Stimulated activated CD4-positive, alpha-beta T cell treated with anti-CD3 and anti-CD28 coated beads, Interleukin-2, amount 100 ng/mL, for 4 hours (primary cell): ENCODE results near the gene INPP5A.
"Not testable (repeated sequence)": the region's sequence is repeated elsewhere in the genome, so short reads cannot be mapped to it uniquely, and the experiment has no call there.

Experiments
- DNase-seq: peaks from one replicate; pipeline ENCODE4 v3.0.0-alpha.2; 2020; ENCODE audit warnings: low read depth

INPP5A gene

GRCh38 chr10:132563485-132564248, 26.1 kb downstream of the INPP5A start:
- no peak for DNase-seq

GRCh38 chr10:132564249-132564605, 26.6 kb downstream of the INPP5A start:
- DNase-seq, result no peak

GRCh38 chr10:132564690-132565089, 27.1 kb downstream of the INPP5A start:
- DNase-seq, result no peak

- no peak for DNase-seq
These were observed 28.1 kb downstream of the INPP5A start for GRCh38 chr10:132565516-132566209.

- DNase-seq, result no peak
These were observed 29.3 kb downstream of the INPP5A start for GRCh38 chr10:132566892-132567291.

GRCh38 chr10:132570265-132570664, 32.7 kb downstream of the INPP5A start:
- no peak for DNase-seq

GRCh38 chr10:132570771-132571649, 33.4 kb downstream of the INPP5A start:
- DNase-seq, result no peak

GRCh38 chr10:132571650-132572544, 34.3 kb downstream of the INPP5A start:
- no peak for DNase-seq

GRCh38 chr10:132572545-132572937, 35.0 kb downstream of the INPP5A start:
- DNase-seq, result no peak

- not testable (repeated sequence) for DNase-seq
These were observed 35.4 kb downstream of the INPP5A start for GRCh38 chr10:132572946-132573345.

GRCh38 chr10:132574288-132574687, 36.7 kb downstream of the INPP5A start:
- DNase-seq, result no peak

GRCh38 chr10:132574783-132575319, 37.3 kb downstream of the INPP5A start:
- DNase-seq, result no peak

GRCh38 chr10:132575320-132576201, 38.0 kb downstream of the INPP5A start:
- no peak for DNase-seq

GRCh38 chr10:132576671-132577349, 39.2 kb downstream of the INPP5A start:
- DNase-seq, result no peak

GRCh38 chr10:132577350-132578003, 39.9 kb downstream of the INPP5A start:
- DNase-seq, result no peak

GRCh38 chr10:132578287-132578951, 40.8 kb downstream of the INPP5A start:
- no peak for DNase-seq

- DNase-seq, result no peak
These were observed 41.7 kb downstream of the INPP5A start for GRCh38 chr10:132579027-132579859.

- no peak for DNase-seq
These were observed 42.6 kb downstream of the INPP5A start for GRCh38 chr10:132580143-132580542.
